ENCODE results near the gene CRBN. TPM values are rescaled to one million over a fixed set of nuclear protein-coding genes. Genes with fewer than 3 reads are reported as not detected.
A peak's percentile ranks its signal among the peaks of the same experiment; 100 is the strongest.

Gene CRBN
- total RNA-seq, 1 donor from 2014 or later: 114 TPM

- intact Hi-C loops (cut with DNase I): loop anchor here (2.0 to 10.0 kb wide), 3 partner anchors 52 to 1176 kb away; partner anchors contain the start of genes CNTN4, CRBN and SETMAR
- no peak for TF ChIP-seq CTCF (IDR thresholded peaks at IDR 0.05)
These were observed 52.7 kb downstream of the CRBN start, which contains the start of gene TRNT1 for GRCh38 chr3:3126477-3127431. TSS of gene TRNT1 (plus strand) at chr3:3126940. CDS start at chr3:3129041, 2,101 bp downstream.

GRCh38 chr3:3125977-3126376, 53.5 kb downstream of the CRBN start:
- TF ChIP-seq CTCF (IDR thresholded peaks at IDR 0.05): no peak
- Histone ChIP-seq H3K9me3 (no peaks in the 10 kb centered on the region), H3K4me3 (peak overlapping the region; percentile 90 to 97), H3K27me3 (no peaks in the 10 kb centered on the region), H3K36me3 (peaks cover 8 to 18% of the 10 kb centered on the region in 2 donors), H3K27ac (peak overlapping the region; percentile 91 to 98), H3K4me1 (peaks cover 0 to 12% of the 10 kb centered on the region in 2 donors)
- DNase-seq (ENCODE audit: low spot score in 2 of 2): no peak
- intact Hi-C loops (cut with DNase I): loop anchor here (2.0 to 10.0 kb wide), 3 partner anchors 53 to 1176 kb away; partner anchors contain the start of genes CNTN4, CRBN and SETMAR

More at GRCh38 chr3:3126477-3127431, 52.7 kb downstream of the CRBN start, which contains the start of gene TRNT1:
- Histone ChIP-seq H3K36me3 (peaks cover 8 to 23% of the 10 kb centered on the region in 2 donors), H3K27ac (peak within 1 kb of the TSS; percentile 91 to 98), H3K4me3 (peak within 1 kb of the TSS; percentile 90 to 97), H3K9me3 (no peaks in the 10 kb centered on the region), H3K4me1 (peaks cover 0 to 12% of the 10 kb centered on the region in 2 donors), H3K27me3 (no peaks in the 10 kb centered on the region)
- peak; percentile 78 to 97 for DNase-seq (ENCODE audit: low spot score in 2 of 2)

- Histone ChIP-seq H3K9me3 (no peaks in the 10 kb centered on the region), H3K27me3 (no peaks in the 10 kb centered on the region), H3K36me3 (no peaks in the 10 kb centered on the region), H3K4me1 (no peaks in the 10 kb centered on the region), H3K4me3 (no peak overlapping the region), H3K27ac (no peak overlapping the region)
- intact Hi-C loops (cut with DNase I): no loop called here
- no peak for TF ChIP-seq CTCF (IDR thresholded peaks at IDR 0.05)
- DNase-seq (ENCODE audit: low spot score in 2 of 2): no peak
These were observed 60.1 kb downstream of the CRBN start for GRCh38 chr3:3119393-3119851.

GRCh38 chr3:3117651-3118050, 61.8 kb downstream of the CRBN start:
- DNase-seq (ENCODE audit: low spot score in 2 of 2): no peak
- intact Hi-C loops (cut with DNase I): no loop called here

More at GRCh38 chr3:3117651-3118050, 61.8 kb downstream of the CRBN start:
- no peaks in the 10 kb centered on the region for H3K9me3 ChIP-seq
- H3K4me3 ChIP-seq: no peak overlapping the region
- H3K36me3 ChIP-seq: no peaks in the 10 kb centered on the region
- no peak for TF ChIP-seq CTCF (IDR thresholded peaks at IDR 0.05)
- no peak overlapping the region for H3K27ac ChIP-seq
- H3K27me3 ChIP-seq: no peaks in the 10 kb centered on the region
- H3K4me1 ChIP-seq: no peaks in the 10 kb centered on the region
